Parathyroid adenoma (tissue), 2 donors: ENCODE results near the gene ARSJ.

Experiments used
- H2AFZ ChIP-seq: fragments of 300-600 bp; sonication (generic); one replicate; pipeline ENCODE4 v1.7.0; 2017; ENCODE audit warnings: antibody characterized with exemption, mild to moderate bottlenecking
- H3K27ac ChIP-seq: fragments of 300-600 bp; sonication (generic); one replicate; pipeline ENCODE4 v1.7.0; 2017
- H3K27me3 ChIP-seq: fragments of 300-600 bp; sonication (generic); one replicate; pipeline ENCODE4 v1.7.0; 2017; ENCODE audit warnings: low read length; ENCODE audit not compliant: control insufficient read depth, insufficient read depth
- H3K36me3 ChIP-seq: fragments of 300-600 bp; sonication (generic); one replicate; pipeline ENCODE4 v1.7.0; 2017; ENCODE audit warnings: low read length; ENCODE audit not compliant: control insufficient read depth, insufficient read depth
- H3K4me1 ChIP-seq: fragments of 300-600 bp; sonication (generic); one replicate; pipeline ENCODE4 v1.7.0; 2017; ENCODE audit warnings: control low read depth
- H3K4me2 ChIP-seq: fragments of 300-600 bp; sonication (generic); one replicate; pipeline ENCODE4 v1.7.0; 2017; ENCODE audit warnings: low read length
- H3K4me3 ChIP-seq: fragments of 300-600 bp; sonication (generic); one replicate; pipeline ENCODE4 v1.7.0; 2017; ENCODE audit warnings: low read depth, low read length
- H3K79me2 ChIP-seq: fragments of 300-600 bp; sonication (generic); one replicate; pipeline ENCODE4 v1.7.0; 2017; ENCODE audit warnings: control low read depth
- H3K9ac ChIP-seq: fragments of 300-600 bp; sonication (generic); one replicate; pipeline ENCODE4 v1.7.0; 2017; ENCODE audit warnings: mild to moderate bottlenecking
- H3K9me3 ChIP-seq: fragments of 300-600 bp; sonication (generic); one replicate; pipeline ENCODE4 v1.7.0; 2017; ENCODE audit warnings: low read length; ENCODE audit not compliant: control insufficient read depth
- TF ChIP-seq, protein P1 (sequence below): fragments of 300-600 bp; sonication (generic); IDR thresholded peaks from one replicate; pipeline ENCODE4 v1.7.0; 2017; ENCODE audit warnings: antibody characterized with exemption, mild to moderate bottlenecking
- donor health status: primary hyperparathyroidism.

Gene ARSJ

DNA sequence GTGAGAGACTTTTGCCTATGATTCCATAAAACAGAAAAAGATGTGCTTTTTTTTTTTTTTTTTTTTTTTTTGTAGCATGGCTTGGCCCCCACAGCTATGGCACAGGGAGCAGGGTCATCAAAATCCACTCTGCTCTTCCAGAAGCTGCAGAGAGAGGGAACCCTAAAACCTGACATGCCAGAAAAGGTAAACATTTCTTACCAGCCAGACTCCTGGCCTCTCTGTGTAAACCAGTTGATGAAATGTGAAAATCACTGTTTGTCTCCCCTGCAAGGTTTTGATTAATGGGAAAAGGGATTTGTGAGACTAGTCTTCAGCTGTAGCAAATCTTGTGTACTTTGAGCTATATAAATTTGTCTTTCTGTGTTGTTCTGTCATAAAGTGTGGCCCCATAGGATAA, 105.9 kb downstream of the ARSJ start:
- Histone ChIP-seq H3K9me3 (no peaks in the 10 kb centered on the region), H3K79me2 (no peaks in the 10 kb centered on the region), H3K27ac (no peak overlapping the region), H3K36me3 (no peaks in the 10 kb centered on the region), H3K4me1 (no peaks in the 10 kb centered on the region), H3K4me3 (no peak overlapping the region), H2AFZ (no peak overlapping the region), H3K4me2 (no peak overlapping the region), H3K27me3 (no peaks in the 10 kb centered on the region), H3K9ac (no peak overlapping the region)
- TF ChIP-seq, protein P1, sequence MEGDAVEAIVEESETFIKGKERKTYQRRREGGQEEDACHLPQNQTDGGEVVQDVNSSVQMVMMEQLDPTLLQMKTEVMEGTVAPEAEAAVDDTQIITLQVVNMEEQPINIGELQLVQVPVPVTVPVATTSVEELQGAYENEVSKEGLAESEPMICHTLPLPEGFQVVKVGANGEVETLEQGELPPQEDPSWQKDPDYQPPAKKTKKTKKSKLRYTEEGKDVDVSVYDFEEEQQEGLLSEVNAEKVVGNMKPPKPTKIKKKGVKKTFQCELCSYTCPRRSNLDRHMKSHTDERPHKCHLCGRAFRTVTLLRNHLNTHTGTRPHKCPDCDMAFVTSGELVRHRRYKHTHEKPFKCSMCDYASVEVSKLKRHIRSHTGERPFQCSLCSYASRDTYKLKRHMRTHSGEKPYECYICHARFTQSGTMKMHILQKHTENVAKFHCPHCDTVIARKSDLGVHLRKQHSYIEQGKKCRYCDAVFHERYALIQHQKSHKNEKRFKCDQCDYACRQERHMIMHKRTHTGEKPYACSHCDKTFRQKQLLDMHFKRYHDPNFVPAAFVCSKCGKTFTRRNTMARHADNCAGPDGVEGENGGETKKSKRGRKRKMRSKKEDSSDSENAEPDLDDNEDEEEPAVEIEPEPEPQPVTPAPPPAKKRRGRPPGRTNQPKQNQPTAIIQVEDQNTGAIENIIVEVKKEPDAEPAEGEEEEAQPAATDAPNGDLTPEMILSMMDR, result no peak

DNA sequence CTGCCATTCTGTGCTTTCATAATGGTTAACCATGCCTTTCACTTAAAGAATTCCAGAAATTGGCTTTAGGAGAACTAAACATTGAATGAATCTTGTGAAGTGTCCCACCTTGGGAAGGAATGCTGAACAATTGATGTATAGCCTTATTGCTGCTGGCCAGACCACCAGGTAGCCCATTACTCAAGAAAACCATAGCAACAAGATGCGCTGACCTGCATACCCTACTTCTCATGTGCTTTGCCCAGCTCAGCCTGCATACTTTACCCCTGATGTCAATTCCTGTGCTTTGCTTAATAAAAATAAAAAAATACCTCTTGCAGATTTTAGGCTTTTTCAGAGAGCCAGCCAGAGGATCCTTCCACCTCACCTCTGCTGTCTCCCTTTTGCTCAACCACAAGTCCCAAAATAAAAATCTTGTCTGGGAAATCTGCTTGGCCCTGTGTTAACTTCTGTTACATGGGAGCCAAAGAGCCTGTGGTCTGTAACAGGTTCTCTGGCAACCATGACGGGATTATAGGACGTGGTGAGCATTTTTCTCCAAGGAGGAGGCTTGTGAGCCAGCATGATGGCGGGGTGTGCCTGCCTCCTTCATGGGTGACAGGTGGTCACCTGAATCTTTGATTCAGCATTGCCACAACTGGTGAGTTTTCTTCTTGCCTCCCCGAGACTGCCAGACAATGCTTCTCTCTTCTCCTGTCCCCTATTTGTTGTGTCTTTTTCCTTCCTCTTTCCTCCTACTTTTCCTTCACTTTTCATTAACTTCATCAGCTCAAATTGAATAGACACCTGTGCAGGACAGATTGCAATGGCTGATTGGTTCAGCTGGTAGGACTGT, 106.8 kb downstream of the ARSJ start:
- no peaks in the 10 kb centered on the region for H3K9me3 ChIP-seq
- no peaks in the 10 kb centered on the region for H3K27me3 ChIP-seq

DNA sequence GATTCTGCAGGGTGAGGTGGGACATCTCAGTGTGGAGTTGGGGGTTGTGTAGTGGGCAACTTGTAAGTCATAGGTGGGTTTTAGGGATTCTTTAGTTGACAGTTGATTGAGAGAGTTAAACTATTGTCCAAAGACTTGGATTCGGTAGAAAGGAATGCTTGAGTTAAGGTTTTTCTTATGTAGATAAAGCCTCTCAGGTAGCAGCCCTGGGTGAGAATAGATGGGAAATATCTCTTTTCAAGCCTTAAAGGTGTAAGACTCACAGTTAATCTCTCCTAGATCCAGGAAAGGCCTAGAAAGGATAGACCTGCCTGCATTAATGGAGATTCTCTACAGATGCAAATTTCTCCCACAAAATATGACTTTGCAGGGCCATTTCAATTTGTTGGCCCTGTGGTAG, 108.4 kb downstream of the ARSJ start:
- H3K4me1 ChIP-seq, result no peaks in the 10 kb centered on the region
- no peaks in the 10 kb centered on the region for H3K79me2 ChIP-seq
- no peak overlapping the region for H2AFZ ChIP-seq
- H3K27ac ChIP-seq, result no peak overlapping the region
- H3K36me3 ChIP-seq, result no peaks in the 10 kb centered on the region
- H3K9me3 ChIP-seq, result no peaks in the 10 kb centered on the region
- H3K27me3 ChIP-seq, result no peaks in the 10 kb centered on the region
- no peak overlapping the region for H3K4me2 ChIP-seq
- TF ChIP-seq, protein P1, result no peak
- H3K4me3 ChIP-seq, result no peak overlapping the region
- H3K9ac ChIP-seq, result no peak overlapping the region

More for the DNA sequence above, 106.8 kb downstream of the ARSJ start:
- no peak overlapping the region for H3K4me2 ChIP-seq
- no peak overlapping the region for H2AFZ ChIP-seq
- no peak overlapping the region for H3K9ac ChIP-seq
- H3K79me2 ChIP-seq, result no peaks in the 10 kb centered on the region
- no peak overlapping the region for H3K27ac ChIP-seq
- no peak overlapping the region for H3K4me3 ChIP-seq
- no peaks in the 10 kb centered on the region for H3K36me3 ChIP-seq
- TF ChIP-seq, protein P1, result no peak
- H3K4me1 ChIP-seq, result no peaks in the 10 kb centered on the region

DNA sequence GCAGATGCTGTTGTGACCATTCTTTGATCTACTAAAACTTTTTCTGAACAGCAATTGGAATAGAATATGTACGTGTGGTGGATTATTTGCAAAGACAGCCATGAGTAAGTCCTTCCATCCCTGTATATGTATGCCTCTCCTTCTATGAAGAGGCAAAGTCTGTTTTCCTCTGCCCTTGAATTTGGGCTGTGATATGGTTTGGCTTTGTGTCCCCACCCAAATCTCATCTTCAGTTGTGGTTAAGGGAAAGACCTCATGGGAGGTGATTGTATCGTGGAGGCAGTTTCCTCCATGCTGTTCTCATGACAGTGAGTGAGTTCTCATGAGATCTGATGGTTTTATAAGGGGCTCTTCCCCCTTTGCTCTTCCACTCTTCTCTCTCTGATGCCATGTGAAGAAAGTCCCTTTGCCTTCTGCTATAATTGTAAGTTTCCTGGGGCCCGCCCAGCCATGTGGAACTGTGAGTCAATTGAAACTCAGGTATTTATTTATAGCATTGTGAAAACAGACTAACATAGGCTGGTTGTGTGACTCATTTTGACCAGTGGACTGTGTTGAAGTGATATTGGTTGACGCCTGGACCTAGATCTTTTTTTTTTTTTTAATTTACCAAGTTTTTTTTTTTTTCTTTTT, 109.6 kb downstream of the ARSJ start:
- no peak overlapping the region for H3K4me3 ChIP-seq
- H2AFZ ChIP-seq, result no peak overlapping the region
- no peak overlapping the region for H3K27ac ChIP-seq
- no peaks in the 10 kb centered on the region for H3K9me3 ChIP-seq
- H3K4me2 ChIP-seq, result no peak overlapping the region
- no peaks in the 10 kb centered on the region for H3K4me1 ChIP-seq
- no peaks in the 10 kb centered on the region for H3K79me2 ChIP-seq
- TF ChIP-seq, protein P1, result no peak
- H3K9ac ChIP-seq, result no peak overlapping the region
- H3K27me3 ChIP-seq, result no peaks in the 10 kb centered on the region
- no peaks in the 10 kb centered on the region for H3K36me3 ChIP-seq
